Sigmoid colon (tissue), 7 donors: Measurements from ENCODE around the gene ARHGAP12. TPM values are rescaled to one million over a fixed set of nuclear protein-coding genes. Genes with fewer than 3 reads are reported as not detected.

Source experiments
- DNase-seq: peaks from one replicate; pipeline ENCODE4 v3.0.0-alpha.2; 2019
- H3K27ac ChIP-seq, 4 donors: fragments of 200-600 bp; sonication (generic); one replicate each; pipeline ENCODE4 v1.5.1; 2016 to 2019; ENCODE audit warnings: mild to moderate bottlenecking in 1 of 4
- H3K27me3 ChIP-seq, 3 donors: fragments of 200-600 bp; sonication (generic); one replicate each; pipeline ENCODE4 v1.5.1; 2019; ENCODE audit warnings: mild to moderate bottlenecking in 1 of 3
- H3K36me3 ChIP-seq, 4 donors: fragments of 200-600 bp; sonication (generic); one replicate each; pipeline ENCODE4 v1.5.1; 2016 to 2019
- H3K4me1 ChIP-seq, 4 donors: fragments of 200-600 bp; sonication (generic); one replicate each; pipeline ENCODE4 v1.5.1; 2017 to 2019
- H3K4me3 ChIP-seq, 4 donors: fragments of 200-600 bp; sonication (generic); one replicate each; pipeline ENCODE4 v1.5.1; 2017 to 2019; ENCODE audit warnings: mild to moderate bottlenecking in 2 of 4, moderate library complexity in 1 of 4
- H3K9me3 ChIP-seq, 4 donors: fragments of 200-600 bp in 3 of 4; sonication (generic) in 3 of 4; one replicate each; pipeline versions ENCODE4 v1.5.1 to v1.6.1; 2013 to 2019
- EP300 ChIP-seq, 4 donors: sonication (generic); formaldehyde crosslinking; IDR thresholded peaks; one replicate each; pipeline ENCODE4 v1.6.1; 2017; ENCODE audit warnings: antibody characterized with exemption in 4 of 4
- POLR2A ChIP-seq, 2 donors: fragments of 450-650 bp; IDR thresholded peaks; one replicate each; pipeline ENCODE4 v1.6.1; 2016; ENCODE audit warnings: antibody characterized with exemption in 2 of 2, mild to moderate bottlenecking in 2 of 2, moderate library complexity in 2 of 2
- POLR2AphosphoS5 ChIP-seq, 4 donors: sonication (generic); formaldehyde crosslinking; IDR thresholded peaks; one replicate each; pipeline ENCODE4 v1.6.1; 2017; ENCODE audit warnings: antibody characterized with exemption in 4 of 4
- WGBS, 2 donors: extraction: QIAGEN DNeasy Blood & Tissue Kit; methylation state at CpG; one replicate each; pipeline ENCODE4 v1.1.7; 2013; 5-methylcytosine and 5-hydroxymethylcytosine counted together
- intact Hi-C: fragments of 100-400 bp; cut with DNase I; formaldehyde crosslinking; loops from one replicate; pipeline ENCODE4 v1.15.1; 2023
- polyA plus RNA-seq, 3 donors: library from polyadenylated mRNA; stranded (reverse); fragments of 200-250 nt; gene quantifications; one replicate each; pipeline ENCODE4 v1.2.3, GENCODE V29; 2013
- total RNA-seq, 4 donors: library from RNA; depleted of rRNA; stranded (reverse); fragments of >200 nt; gene quantifications; one replicate each; pipeline ENCODE4 v1.1.0, GENCODE V29; 2016
- TF ChIP-seq, protein P1 (sequence below), 4 experiments: fragments of 450-650 bp in 3 of 4; fragments of 200-600 bp in 1 of 4; IDR thresholded peaks; one replicate each; pipeline ENCODE4 v1.5.1; 2016 to 2019; ENCODE audit warnings: antibody characterized with exemption in 4 of 4, mild to moderate bottlenecking in 3 of 4, moderate library complexity in 2 of 4
- donor health status: healthy with polysubstance abuse.
- donor health status: Bipolar disorder and iron deficiency.
- donor health status: healthy.

The ARHGAP12 gene
- total and polyA plus RNA-seq, 7 donors: 14.1 to 90.5 (median 44.9) TPM

DNA sequence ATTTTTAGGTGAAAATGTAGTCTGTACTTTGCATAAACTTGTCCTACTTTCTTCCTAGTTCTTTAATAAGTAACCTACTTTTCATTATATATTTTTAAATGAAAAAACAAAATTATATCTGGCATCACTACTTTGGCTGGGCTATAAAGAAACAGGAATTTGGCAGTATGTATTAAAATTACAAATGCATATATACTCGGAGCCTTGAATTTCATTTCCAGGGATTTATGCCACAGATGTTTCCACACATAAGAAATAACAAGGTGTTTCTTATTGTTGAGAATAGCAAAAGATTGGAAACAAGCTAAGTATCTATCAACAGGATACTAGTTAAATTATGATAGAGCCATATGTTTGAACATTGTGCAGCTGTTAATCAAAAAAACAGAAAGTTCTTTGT is 2.2 kb upstream of the ARHGAP12 start:
- no peak for DNase-seq
- 86 to 92% methylated on average over 1 of the region's 1 CpG for WGBS, 2 donors

DNA sequence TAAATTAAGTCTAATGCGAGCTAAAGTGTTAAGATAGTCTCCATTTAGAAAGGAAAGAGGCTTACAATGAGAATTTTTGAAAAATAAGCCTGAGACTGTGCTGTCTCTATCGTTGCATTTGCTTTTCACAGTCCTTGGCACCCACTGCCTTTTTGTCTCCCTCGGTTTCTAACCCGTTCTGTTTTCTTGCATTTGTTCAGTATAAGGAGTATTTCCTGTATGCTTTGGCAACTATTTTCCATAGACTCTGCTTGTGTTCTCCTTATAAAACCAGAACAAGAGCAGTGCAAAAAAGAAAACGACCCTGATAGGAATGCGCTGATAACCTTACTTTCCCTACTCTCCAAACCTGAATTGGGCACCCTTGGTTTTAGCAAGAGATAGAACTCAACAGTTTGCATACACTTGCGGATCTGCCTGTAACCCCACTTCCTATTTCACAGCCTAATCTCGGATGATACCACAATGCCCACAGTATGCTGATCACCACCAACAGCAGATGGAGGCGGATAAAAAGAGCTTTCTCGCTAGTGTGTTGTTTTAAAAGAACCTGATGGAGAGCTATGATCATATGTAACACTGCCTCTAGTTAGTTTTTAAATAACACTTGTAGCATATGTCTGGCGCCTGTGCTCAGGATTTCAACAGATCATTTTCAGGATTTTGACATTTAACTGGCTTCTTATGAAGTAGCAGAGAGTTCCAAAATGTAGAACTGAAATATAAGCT is 1.6 kb upstream of the ARHGAP12 start:
- Histone ChIP-seq H3K27ac (peak overlapping the region; percentile 95 to 99 (median 96)), H3K36me3 (no peaks in the 10 kb centered on the region), H3K4me1 (peaks cover 0 to 38% (median 31%) of the 10 kb centered on the region in 4 donors), H3K9me3 (no peaks in the 10 kb centered on the region), H3K4me3 (peak overlapping the region; percentile 77 to 92 (median 82)), H3K27me3 (no peaks in the 10 kb centered on the region)
- DNase-seq: no peak
- no peak for TF ChIP-seq POLR2A (IDR thresholded peaks at IDR 0.05)
- TF ChIP-seq EP300 (IDR thresholded peaks at IDR 0.05): no peak
- TF ChIP-seq, protein P1, sequence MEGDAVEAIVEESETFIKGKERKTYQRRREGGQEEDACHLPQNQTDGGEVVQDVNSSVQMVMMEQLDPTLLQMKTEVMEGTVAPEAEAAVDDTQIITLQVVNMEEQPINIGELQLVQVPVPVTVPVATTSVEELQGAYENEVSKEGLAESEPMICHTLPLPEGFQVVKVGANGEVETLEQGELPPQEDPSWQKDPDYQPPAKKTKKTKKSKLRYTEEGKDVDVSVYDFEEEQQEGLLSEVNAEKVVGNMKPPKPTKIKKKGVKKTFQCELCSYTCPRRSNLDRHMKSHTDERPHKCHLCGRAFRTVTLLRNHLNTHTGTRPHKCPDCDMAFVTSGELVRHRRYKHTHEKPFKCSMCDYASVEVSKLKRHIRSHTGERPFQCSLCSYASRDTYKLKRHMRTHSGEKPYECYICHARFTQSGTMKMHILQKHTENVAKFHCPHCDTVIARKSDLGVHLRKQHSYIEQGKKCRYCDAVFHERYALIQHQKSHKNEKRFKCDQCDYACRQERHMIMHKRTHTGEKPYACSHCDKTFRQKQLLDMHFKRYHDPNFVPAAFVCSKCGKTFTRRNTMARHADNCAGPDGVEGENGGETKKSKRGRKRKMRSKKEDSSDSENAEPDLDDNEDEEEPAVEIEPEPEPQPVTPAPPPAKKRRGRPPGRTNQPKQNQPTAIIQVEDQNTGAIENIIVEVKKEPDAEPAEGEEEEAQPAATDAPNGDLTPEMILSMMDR (IDR thresholded peaks at IDR 0.05): no peak
- no peak for TF ChIP-seq POLR2AphosphoS5 (IDR thresholded peaks at IDR 0.05)
- 16 to 17% methylated on average over 11 of the region's 11 CpGs for WGBS, 2 donors
- intact Hi-C loops: no loop called here

More for the DNA sequence above, 2.2 kb upstream of the ARHGAP12 start:
- intact Hi-C loops: no loop called here
- Histone ChIP-seq H3K9me3 (no peaks in the 10 kb centered on the region), H3K27ac (peak overlapping the region; percentile 95 to 99 (median 96)), H3K4me3 (peak overlapping the region in 1 of 4 donors; percentile 92), H3K36me3 (no peaks in the 10 kb centered on the region), H3K27me3 (no peaks in the 10 kb centered on the region), H3K4me1 (peaks cover 0 to 32% (median 26%) of the 10 kb centered on the region in 4 donors)
- no peak for TF ChIP-seq EP300 (IDR thresholded peaks at IDR 0.05)
- TF ChIP-seq, protein P1 (IDR thresholded peaks at IDR 0.05): no peak
- no peak for TF ChIP-seq POLR2AphosphoS5 (IDR thresholded peaks at IDR 0.05)
- no peak for TF ChIP-seq POLR2A (IDR thresholded peaks at IDR 0.05)

DNA sequence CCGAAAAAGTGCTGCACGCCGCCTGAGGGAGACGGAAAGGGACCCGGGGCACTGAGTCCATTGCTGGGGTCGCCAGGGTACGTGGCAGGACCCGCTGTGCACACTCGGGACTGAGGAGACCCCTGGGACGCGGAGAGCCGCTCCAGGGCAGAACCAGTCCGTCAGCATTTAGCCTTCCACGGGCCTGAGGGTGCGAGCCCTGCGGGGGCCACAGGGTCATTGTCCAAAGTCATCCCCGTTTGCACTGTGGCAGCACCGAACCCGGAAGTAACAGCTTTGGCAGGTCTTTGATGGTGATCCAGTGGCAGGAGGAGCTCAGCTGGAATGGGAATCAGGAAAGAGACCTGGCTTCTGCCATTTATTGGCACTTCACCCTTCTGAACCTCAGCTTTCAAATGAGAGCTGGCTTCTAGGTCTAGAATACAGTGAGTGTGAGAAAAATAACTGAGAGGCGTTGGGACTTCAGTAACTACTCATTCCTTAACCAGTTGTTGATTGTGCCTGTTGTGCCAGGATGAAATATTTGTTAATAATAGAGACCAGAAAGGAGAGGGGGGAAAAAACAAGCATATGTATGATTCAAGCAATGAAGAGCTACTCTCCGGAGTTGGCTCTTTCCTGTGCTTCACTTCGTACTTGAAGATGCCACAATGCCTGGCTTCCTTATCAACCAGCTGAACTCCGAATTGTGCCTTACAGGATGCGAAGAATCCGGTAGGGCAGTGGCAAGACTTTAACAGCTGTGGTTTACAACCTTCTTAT is 811 bp upstream of the ARHGAP12 start:
- intact Hi-C loops: loop anchor here (5.0 kb wide), 1 partner anchor 67 kb away; no protein-coding TSS in a partner anchor
- peaks cover 0 to 42% (median 36%) of the 10 kb centered on the region in 4 donors for H3K4me1 ChIP-seq
- H3K27me3 ChIP-seq: no peaks in the 10 kb centered on the region

DNA sequence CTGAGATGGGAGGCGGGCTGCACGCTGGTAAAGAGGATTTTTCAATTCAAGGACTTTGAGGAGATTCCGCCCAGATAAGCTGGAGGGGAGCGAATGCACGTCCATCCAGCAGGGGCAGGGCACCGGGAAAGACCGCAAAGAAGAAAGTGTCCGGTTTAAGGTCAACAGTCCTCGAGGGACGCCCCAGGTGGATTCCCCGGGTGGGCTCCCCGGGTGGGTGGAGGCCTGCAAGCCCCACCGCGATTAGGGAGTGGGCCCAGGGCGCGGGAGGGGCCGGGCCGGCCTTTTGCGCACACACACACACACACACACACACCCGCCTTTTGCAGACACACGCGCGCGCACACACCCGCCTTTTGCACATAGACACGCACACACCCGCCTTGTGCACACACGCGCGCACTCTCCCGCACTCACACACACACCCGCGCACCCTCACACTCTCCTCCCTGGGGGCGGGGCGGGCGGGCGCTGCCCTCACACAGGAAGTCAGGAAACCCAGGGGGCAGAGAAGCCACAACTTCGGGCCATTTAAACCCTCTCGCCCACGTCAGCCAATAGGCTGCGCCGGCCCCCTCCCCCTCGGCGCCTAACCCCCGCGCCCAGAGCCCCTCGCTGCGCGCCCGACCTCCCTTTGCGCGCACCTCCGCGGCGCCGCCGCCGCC is 615 bp downstream of the ARHGAP12 start:
- peak overlapping the region; percentile 77 to 92 (median 82) for H3K4me3 ChIP-seq
- peak overlapping the region; percentile 95 to 99 (median 96) for H3K27ac ChIP-seq
- 0 to 1% methylated on average over 58 of the region's 58 CpGs for WGBS, 2 donors
- H3K36me3 ChIP-seq: no peaks in the 10 kb centered on the region
- peaks cover 0 to 45% (median 36%) of the 10 kb centered on the region in 4 donors for H3K4me1 ChIP-seq
- H3K9me3 ChIP-seq: no peaks in the 10 kb centered on the region
- H3K27me3 ChIP-seq: no peaks in the 10 kb centered on the region
- peak; percentile 77 for DNase-seq
- intact Hi-C loops: loop anchor here (5.0 kb wide), 1 partner anchor 66 kb away; no protein-coding TSS in a partner anchor
- TF ChIP-seq POLR2A (IDR thresholded peaks at IDR 0.05): no peak
- TF ChIP-seq, protein P1 (IDR thresholded peaks at IDR 0.05): peak in 2 of 4 experiments; percentile 35 to 42

More for the DNA sequence above, 811 bp upstream of the ARHGAP12 start:
- Histone ChIP-seq H3K27ac (peak overlapping the region; percentile 95 to 99 (median 96)), H3K9me3 (no peaks in the 10 kb centered on the region), H3K4me3 (peak overlapping the region; percentile 77 to 92 (median 82)), H3K36me3 (no peaks in the 10 kb centered on the region)
- 0 to 1% methylated on average over 25 of the region's 25 CpGs for WGBS, 2 donors
- no peak for TF ChIP-seq EP300 (IDR thresholded peaks at IDR 0.05)
- peak in 1 of 4 donors; percentile 36 for TF ChIP-seq POLR2AphosphoS5 (IDR thresholded peaks at IDR 0.05)
- peak; percentile 85 for DNase-seq
